Vagina (tissue), 2 donors: ENCODE data around the gene RACK1.

Source experiments
- POLR2A ChIP-seq, 2 donors: fragments of 450-650 bp; IDR thresholded peaks; one replicate each; pipeline ENCODE4 v1.6.1; 2017; ENCODE audit warnings: antibody characterized with exemption in 2 of 2, mild to moderate bottlenecking in 2 of 2, moderate library complexity in 2 of 2
- TF ChIP-seq, protein P1 (sequence below), 3 experiments: fragments of 450-650 bp in 2 of 3; fragments of 200-600 bp in 1 of 3; sonication (generic) in 1 of 3; IDR thresholded peaks; one replicate each; pipeline ENCODE4 v1.5.1; 2017 to 2019; ENCODE audit warnings: antibody characterized with exemption in 3 of 3, mild to moderate bottlenecking in 2 of 3, moderate library complexity in 2 of 3

DNA sequence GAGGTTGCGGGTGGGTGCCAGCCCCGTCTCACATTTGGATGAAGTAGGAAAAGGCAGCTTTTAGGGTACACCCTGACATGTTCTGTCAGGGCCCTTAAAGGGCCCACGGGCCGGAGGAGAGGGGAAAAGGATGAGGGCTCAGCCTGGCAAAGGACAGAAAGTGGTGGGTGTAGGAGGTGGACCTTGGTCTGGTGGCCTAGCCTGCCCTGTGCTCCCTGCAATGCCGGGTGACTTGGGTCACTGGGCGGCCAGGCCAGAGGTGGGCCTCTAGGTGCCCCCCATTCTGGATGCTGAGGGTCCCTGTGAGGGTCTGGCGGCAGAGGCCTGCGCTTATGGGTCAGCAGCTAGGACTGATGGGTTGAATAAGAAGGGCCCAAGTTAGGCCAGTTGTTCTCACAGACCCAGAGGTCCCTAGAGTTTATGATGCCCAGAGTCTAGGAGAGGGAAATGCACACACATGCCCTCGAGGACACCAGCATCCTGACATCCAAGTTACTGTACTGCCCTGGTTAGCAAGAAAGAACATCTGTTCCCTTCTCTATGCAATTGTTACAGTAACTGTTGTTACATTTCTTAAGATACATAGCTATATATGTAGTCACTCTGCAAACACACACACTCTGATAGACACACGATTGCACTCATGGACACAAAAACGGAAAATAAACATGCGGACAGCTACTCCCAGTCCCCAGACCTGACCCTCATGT lies 51.2 kb downstream of the RACK1 start:
- no peak for TF ChIP-seq POLR2A (IDR thresholded peaks at IDR 0.05)
- TF ChIP-seq, protein P1, sequence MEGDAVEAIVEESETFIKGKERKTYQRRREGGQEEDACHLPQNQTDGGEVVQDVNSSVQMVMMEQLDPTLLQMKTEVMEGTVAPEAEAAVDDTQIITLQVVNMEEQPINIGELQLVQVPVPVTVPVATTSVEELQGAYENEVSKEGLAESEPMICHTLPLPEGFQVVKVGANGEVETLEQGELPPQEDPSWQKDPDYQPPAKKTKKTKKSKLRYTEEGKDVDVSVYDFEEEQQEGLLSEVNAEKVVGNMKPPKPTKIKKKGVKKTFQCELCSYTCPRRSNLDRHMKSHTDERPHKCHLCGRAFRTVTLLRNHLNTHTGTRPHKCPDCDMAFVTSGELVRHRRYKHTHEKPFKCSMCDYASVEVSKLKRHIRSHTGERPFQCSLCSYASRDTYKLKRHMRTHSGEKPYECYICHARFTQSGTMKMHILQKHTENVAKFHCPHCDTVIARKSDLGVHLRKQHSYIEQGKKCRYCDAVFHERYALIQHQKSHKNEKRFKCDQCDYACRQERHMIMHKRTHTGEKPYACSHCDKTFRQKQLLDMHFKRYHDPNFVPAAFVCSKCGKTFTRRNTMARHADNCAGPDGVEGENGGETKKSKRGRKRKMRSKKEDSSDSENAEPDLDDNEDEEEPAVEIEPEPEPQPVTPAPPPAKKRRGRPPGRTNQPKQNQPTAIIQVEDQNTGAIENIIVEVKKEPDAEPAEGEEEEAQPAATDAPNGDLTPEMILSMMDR (IDR thresholded peaks at IDR 0.05), result no peak
